ENCODE data around the gene RIOX2. TPM values are rescaled to one million over a fixed set of nuclear protein-coding genes. Genes with fewer than 3 reads are reported as not detected.
A peak's percentile ranks its signal among the peaks of the same experiment; 100 is the strongest.
"Not testable (repeated sequence)": the region's sequence is repeated elsewhere in the genome, so short reads cannot be mapped to it uniquely, and the experiment has no call there.

RIOX2 gene
- total RNA-seq = 10 to 100 TPM; 12.9 to 16.0 TPM
- long read RNA-seq, full-length matches to known transcripts = 14 of 28 reads
- long read RNA-seq, partial matches to known transcripts = 5 of 28 reads
- long read RNA-seq, other reads (novel, unspliced or antisense) = 9 of 28 reads

DNA sequence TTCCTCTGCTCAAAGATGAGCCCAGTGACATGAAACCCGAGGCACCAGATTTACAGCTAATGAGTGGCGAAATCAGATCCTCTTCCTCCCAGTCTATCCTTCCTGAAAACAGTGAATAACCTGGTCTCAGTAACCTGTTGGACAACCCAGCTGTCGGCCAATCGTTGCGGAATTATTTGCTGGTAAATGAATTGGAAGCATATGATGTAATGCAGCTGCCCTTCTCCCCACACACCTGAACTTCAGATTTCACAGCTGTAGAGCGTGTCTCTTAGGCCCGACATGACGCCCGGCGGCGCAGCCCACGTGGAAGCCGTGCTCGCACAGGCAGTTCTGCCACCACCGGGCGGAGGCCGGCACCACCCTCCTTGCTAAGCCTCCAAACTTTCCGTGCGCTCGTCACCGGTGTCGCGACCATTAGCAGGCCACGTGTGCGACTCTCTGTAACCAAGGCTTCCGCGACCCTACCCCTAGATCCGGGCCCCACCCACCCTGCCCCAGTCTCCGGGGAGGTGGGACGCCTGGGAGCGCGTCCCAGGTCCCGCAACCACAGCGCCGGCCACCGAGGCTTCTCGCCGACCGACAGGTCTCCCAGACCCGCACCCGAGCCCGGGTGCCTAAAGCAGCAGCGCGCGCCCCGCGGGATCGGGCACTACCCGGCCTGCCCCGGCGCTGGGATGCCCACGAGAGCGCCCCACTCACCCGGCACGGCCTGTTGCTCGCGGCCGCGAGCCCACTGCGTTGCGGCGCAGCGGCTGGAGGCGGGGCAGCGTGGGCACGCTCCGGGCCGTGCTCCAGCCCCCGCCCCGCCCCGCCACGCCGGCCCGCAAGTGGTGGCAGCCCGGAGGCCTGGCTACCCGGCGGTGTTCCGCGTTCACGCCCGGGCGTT lies at the start of gene RIOX2:
Gene RIOX2, minus strand, starts transcription at position 753 of the 889 bp plus-strand sequence. CDS start 4,838 bp downstream, outside the sequence.
- DNase-seq (peak; percentile 83), ATAC-seq (peak; percentile 98 to 99)
- intact Hi-C loops (cut with DNase I) = loop anchor here in 1 of 2 donors (2.0 kb wide), 1 partner anchor 149 kb away; the partner anchor contains the start of gene CRYBG3

DNA sequence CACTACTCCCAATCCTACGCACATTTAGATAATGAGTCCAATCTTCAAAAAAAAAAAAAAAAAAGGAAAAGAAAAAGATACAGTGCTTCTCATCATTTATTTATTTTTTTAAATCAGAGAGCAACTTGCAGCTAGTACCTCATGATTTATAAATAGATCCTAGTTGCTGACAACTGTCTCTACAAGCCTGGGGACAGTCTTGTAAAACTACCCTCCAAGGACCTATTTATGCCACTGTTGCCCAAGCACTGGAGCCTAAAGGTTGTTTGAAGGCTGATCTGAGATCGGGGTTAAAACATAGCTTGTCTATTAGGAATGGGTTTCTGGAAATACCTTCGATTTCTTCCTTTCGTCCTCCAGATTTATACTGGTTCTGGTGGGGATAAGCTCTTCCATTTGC lies 48.2 kb upstream of the RIOX2 start:
- ATAC-seq (no peak), DNase-seq (no peak)
- intact Hi-C loops (cut with DNase I) = loop anchor here in 1 of 2 donors (5.0 kb wide), 1 partner anchor 53 kb away; no protein-coding TSS in a partner anchor

DNA sequence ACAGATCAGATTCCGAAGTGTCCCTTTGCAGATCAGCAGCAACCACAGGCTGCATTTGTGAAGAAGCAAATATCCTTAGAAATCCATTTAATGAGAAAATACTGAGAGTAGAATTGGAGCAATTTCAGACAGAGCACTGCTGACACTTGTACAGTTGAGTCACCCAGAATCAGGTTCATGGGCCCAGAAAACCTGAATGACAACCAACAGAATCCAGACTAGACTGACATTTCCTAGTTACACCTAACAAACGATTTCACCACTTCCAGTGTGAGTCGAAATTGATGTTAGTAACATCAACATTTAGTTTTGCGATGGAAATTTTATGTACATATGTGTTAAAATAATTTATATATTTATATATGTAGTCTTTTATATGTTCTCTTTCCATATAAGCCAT lies 46.1 kb upstream of the RIOX2 start:
- intact Hi-C loops (cut with DNase I) = no loop called here
- no peak for DNase-seq
- no peak for ATAC-seq

DNA sequence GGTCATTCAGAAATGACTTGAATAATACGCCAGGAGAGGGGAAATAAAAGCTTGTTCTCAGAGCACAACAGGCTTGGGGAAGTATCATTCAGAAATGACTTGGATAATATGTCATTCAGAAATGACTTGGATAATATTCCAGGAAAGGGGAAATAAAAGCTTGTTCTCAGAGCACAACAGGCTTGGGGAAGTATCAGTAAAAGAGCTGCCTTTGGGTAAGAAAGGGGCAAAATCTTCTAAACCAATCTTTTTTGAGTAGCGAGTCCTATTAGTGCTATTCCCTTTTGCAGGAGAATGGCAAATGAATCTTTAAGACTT lies 42.0 kb upstream of the RIOX2 start:
- DNase-seq (no peak), ATAC-seq (no peak)
- intact Hi-C loops (cut with DNase I) = no loop called here

DNA sequence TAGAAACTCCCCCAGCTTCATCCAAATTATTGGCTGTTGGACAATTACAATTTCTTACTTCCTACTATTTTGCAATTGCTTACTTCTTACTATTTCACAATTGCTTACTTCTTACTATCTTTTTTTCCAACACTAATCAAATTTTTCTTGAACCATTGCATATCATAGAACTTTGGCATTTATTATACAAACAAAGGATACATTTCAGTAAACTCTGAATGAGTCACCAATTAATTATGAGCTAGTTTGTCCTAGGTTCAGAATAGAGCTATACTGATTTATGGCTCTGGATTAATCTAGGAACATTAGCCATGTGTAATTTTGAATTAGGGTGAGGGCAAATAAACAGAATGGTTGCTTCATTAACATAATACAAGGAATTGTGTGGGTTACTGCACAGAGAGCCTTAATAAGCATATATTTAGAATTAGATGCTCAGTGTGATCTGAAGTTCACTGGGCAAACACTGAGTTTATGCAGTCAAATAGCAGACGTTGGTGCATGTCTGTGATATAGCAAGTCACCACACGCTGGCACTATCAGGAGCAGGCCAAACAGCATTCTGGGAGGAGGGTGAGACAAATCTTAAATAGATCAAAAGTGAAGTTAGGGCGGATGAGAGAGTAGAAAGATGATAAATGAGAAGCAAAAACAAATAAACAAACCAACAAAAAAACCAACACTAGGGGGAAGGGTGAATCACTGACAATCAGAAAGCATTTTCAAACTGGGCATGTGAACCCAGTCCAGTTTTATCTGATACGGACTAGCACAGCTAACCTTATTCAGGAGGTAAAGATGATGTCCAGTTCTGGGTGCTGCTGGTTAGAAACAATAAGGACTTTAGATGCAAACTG lies 41.4 kb upstream of the RIOX2 start:
- intact Hi-C loops (cut with DNase I) = no loop called here
- ATAC-seq (peak in 1 of 2 donors; percentile 79), DNase-seq (no peak)

DNA sequence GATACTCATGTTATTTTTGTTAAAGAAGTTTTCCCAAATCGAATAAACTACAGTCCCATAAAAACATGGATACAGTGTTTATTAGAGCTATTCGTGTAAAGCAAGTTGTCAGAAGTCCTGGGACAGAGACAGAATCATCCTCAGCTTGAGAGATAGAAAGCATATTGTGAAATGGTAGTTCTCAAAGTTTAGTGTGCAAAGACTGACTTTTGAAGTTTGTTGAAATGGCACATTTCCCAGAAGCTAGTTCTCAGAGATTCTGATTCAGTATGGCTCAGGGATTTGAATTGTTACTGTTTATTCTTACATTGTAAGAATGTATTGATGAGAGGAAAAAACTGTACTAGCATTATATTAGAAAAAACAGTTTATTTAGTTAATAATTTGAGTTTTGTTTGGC lies 40.7 kb upstream of the RIOX2 start:
- peak; percentile 50 to 78 for ATAC-seq
- intact Hi-C loops (cut with DNase I) = no loop called here
- no peak for DNase-seq

DNA sequence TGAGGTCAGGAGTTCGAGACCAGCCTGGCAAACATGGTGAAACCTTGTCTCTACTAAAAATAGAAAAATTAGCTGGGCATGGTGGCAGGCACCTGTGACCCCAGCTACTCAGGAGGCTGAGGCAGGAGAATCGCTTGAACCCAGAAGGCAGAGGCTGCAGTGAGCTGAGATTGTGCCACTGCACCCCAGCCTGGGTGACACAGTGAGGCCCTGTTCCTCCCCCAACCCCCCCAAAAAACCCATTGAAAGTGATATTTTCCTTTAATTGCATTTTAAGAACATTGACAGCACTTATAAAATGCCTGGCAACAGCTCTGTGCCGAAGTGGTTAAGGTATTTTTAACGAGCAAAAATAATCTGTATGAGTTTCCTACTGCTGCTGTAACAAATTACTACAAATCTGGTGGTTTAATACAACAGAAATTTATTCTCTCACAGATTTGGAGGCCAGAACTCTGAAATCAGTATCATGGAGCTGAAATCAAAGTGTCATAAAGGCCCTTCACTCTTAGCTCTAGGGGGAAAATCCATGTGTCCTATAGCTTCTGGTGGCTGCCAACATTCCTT lies 38.7 kb upstream of the RIOX2 start:
- intact Hi-C loops (cut with DNase I); ATAC-seq; DNase-seq: not testable (repeated sequence)

DNA sequence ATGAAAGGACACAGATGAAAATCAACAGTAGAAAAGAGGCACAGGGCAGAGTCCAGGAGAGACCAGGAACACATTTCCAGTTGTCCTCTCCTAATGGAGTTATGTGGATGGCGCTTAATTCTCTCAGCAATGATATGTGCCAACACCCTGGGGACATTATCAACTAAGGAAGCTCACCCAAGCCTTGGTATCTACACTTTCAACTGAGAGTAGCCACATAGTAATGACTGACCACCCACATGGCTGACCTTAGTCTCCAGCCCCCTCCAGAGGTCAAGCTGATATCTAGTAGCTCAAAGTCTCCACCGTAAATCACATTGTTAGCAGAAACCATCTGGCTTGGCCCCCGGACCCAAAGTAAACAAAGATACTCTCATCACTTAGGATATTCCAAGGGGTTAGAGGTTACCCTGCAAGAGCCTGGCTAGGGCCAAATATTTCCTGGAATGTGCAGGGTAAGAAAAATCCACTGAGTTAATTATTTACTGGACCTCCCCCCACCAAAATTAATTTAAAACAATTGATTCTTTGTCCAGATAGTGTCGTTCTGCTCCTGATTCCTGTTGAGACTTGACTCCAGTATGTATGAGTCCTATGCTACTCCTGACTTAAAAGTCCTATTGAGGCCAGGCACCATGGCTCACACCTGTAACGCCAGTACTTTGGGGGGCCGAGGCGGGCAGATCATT lies 38.1 kb upstream of the RIOX2 start:
- ATAC-seq = no peak
- no peak for DNase-seq
- intact Hi-C loops (cut with DNase I) = no loop called here

DNA sequence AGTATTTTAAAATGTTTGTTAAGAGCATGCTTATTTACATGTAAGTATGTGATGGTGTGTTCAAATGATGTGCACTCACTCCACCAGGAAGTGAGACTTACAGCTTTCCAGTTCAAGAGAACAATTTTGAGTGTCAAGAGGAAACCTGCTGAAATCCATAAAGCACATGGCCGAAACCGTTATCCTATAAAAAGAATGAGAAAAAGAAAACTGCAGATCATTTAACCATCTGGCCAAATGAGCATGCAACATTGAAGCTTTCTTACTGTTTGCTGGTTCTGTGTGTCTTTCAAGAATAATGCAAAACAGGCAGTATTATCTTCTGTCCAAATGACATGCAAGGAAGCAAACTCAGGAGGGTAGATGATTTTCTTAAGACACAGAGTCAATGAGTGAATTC lies 36.6 kb upstream of the RIOX2 start:
- no peak for DNase-seq
- intact Hi-C loops (cut with DNase I) = no loop called here

DNA sequence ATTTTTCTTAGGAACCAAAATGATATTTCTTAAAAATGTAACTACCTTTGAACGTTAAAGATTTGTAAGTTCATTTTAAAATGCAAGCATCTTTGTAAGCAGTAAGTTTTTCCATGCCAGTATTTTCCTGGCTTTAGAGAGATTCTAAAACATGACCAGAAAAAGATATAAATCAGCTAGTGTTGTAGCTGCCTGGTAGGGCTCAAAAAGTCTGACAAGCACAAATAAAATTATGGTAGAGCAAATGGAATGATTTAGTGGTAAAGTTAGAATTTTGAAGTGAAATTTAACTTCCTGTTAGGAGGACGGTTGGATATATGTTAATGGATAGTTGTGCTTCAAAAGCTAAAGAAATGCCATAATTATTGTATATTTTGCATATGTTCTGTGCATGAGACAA lies 33.2 kb upstream of the RIOX2 start:
- DNase-seq (no peak), ATAC-seq (no peak)
- intact Hi-C loops (cut with DNase I) = no loop called here

More for the DNA sequence above, 36.6 kb upstream of the RIOX2 start:
- no peak for ATAC-seq

DNA sequence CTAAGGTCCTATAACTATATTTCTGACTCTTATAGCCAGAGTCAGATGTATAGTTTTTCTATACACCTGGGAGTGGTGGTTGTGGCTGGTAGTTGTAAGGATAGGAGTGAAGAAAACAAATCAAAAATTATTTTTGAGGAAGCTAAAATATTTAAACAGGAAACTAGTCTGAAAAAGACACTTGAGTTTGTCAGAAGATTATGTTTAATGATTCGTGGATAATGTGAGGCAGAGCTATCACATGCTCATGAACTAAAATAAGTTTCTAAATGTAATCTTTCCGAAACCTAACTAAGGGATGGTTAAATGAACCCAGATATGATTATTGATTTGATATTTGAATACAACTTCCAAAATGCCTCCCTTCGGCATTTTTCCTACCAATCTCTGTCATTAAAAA lies 32.5 kb upstream of the RIOX2 start:
- ATAC-seq = no peak
- DNase-seq = no peak
- intact Hi-C loops (cut with DNase I) = no loop called here

DNA sequence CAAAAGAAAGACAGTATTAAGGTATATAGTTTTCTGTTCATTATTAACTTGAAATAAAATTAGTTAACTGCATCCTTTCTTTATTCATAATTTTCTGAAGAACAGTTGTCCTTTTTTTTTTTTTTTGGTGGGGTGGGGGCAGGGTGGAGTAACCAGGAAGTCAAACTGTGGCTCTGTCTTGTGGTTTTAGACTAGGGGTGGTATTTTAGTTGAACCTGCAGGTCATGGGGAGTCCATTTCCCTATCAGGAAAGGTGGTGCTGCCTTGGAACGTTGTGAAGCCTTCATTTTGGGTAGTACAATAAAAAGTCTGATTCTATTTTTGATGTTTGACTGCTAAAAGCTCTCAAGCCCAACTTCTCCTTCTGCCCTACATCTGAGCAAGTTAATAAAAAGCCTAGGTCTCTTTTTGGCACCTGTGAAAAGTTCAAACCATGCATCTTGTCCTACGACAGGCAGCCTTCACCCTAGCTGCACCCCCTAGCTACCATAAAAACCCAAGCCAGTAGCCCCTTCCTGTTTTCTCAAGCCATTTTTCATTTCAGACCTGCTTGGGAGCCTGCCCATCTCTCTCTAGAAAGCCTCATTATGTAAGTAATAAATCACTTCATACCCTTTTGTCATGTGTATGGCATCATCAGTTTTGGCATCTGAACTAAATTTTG lies 31.2 kb upstream of the RIOX2 start:
- ATAC-seq (no peak), DNase-seq (no peak)
- intact Hi-C loops (cut with DNase I) = no loop called here

DNA sequence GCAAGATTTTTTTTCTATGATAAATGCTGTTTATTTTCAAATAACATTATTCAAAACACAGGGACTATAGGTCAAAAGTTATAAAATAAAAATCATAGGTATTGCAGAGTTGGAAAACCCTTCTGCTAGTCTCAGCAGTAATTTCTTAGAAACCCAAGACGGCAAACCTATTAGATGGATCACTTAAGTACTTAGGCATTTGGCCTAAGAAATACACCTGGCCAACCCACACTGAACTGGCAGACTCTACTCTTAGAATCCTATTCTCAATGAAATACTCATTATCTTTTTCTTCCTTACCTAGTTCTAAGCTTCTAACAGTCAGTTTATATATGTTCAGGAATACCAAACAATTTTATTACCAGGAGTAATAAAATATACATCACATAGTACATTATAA lies 30.5 kb upstream of the RIOX2 start:
- intact Hi-C loops (cut with DNase I) = no loop called here
- no peak for ATAC-seq
- no peak for DNase-seq

DNA sequence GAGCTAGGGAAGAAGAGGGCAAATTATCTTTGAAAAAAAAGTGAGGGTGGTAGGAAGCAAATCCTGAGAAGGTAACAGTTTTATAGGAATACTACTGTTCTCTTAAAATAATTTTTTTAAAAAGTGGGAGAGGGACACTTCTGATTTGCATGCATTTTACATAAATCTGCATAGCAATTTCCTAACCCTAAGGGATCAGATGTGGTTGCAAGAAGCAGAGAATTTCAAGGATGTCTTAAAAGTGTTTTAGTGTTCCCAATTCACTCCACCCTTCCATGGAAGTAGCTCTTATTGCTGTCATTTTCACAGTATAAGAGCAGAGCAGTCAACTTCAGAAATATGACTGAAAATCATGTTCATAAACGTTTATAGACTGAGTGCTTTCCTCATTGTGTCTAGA lies 27.8 kb upstream of the RIOX2 start:
- DNase-seq (no peak), ATAC-seq (no peak)
- intact Hi-C loops (cut with DNase I) = no loop called here

DNA sequence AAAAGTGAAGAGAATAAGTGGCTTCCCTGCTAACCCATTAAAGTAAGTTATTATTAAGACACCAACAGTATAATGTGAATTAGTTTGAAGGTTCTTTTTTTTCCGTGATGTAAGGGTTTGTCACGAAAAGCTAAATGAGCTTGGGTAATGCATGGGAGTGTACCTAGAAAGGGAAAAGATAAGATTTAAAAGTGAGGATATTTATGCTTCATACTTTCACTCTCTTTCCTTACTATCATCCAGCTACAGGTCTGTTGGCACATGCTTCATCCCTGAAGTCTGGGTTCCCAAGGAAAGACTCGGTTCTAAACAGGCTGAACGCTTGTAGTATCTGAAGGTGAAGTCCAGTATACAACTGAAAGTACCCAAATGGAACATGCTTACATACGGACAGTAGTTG lies 26.9 kb upstream of the RIOX2 start:
- intact Hi-C loops (cut with DNase I) = no loop called here
- ATAC-seq = peak in 1 of 2 donors; percentile 87

DNA sequence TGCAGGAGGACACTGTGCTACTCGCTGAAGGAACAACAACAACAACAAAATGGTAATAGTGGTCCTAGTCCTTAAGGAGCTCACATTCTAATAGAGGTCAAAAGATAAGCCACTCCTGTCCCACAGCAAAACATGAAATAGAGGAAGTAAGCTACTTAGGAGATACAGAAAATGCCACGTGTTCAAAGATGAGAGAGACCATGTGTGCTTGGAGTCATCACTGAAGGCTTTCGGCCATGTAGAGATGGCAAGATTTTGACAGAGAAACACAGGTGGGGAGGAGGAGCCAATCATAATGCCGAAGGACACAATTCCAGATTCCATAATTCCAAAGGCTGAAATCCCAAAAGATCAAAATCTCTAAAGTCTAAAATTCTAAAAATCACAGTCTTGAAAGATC lies 24.8 kb upstream of the RIOX2 start:
- DNase-seq = no peak
- intact Hi-C loops (cut with DNase I) = no loop called here
- no peak for ATAC-seq

More for the DNA sequence above, 26.9 kb upstream of the RIOX2 start:
- DNase-seq = no peak

DNA sequence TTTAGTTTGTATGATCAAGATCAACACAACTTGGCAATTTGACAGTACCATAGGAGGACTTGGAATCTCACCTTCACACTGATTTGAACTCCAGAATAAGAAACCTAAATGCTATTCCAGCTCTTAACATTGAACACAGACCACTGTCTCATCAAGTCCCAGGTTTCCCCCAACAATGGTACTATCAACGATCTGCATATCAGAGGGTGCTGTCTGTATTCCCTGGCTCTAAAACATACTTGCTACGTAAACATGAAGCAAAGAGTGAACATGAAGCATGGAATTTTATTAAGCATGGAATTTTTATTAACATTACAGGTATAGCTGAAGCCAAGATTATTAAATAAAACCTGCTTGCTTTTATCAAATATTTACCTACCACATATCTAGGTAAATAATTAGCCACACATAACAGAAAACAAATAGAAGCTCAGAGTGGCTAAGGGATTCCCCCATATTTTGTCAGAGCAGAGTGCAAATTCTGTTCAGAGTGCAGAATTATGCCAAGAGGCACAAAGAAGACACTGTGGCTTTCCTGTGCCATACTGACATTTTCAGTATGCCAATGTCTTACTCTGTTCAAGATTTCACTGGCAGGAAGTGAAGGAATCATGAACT lies 22.2 kb upstream of the RIOX2 start:
- ATAC-seq (no peak), DNase-seq (no peak)
- intact Hi-C loops (cut with DNase I) = no loop called here

DNA sequence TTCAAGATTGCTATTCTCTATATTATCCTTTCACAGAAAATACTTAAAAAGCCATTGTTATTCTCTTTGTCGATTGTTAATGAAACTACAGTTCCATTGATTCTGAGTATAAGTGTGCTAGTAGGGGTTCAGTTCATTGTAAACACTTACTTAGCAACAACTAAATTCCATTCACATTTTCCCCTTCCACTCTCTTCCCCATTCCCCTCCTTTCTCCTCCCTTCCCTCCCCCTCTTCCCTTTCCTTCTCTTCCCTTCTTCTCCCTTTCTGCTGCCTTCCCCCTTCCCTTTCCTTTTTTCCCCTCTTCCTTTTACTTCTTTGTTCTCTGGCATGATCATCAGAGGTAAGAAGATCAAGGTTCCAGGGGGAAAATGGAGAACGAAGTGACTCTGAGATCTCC lies 21.3 kb upstream of the RIOX2 start:
- intact Hi-C loops (cut with DNase I) = no loop called here
- no peak for ATAC-seq
- DNase-seq = no peak

Measured in left cardiac atrium (tissue), 4 donors.